Sigmoid colon (tissue), 4 donors: Measurements from ENCODE around the gene CNNM2.

Experiments used
- EP300 ChIP-seq, 4 donors: sonication (generic); formaldehyde crosslinking; IDR thresholded peaks; one replicate each; pipeline ENCODE4 v1.6.1; 2017; ENCODE audit warnings: antibody characterized with exemption in 4 of 4
- POLR2A ChIP-seq, 2 donors: fragments of 450-650 bp; IDR thresholded peaks; one replicate each; pipeline ENCODE4 v1.6.1; 2016; ENCODE audit warnings: antibody characterized with exemption in 2 of 2, mild to moderate bottlenecking in 2 of 2, moderate library complexity in 2 of 2
- POLR2AphosphoS5 ChIP-seq, 4 donors: sonication (generic); formaldehyde crosslinking; IDR thresholded peaks; one replicate each; pipeline ENCODE4 v1.6.1; 2017; ENCODE audit warnings: antibody characterized with exemption in 4 of 4
- TF ChIP-seq, protein P1 (sequence below), 4 experiments: fragments of 450-650 bp in 3 of 4; fragments of 200-600 bp in 1 of 4; IDR thresholded peaks; one replicate each; pipeline ENCODE4 v1.5.1; 2016 to 2019; ENCODE audit warnings: antibody characterized with exemption in 4 of 4, mild to moderate bottlenecking in 3 of 4, moderate library complexity in 2 of 4

DNA sequence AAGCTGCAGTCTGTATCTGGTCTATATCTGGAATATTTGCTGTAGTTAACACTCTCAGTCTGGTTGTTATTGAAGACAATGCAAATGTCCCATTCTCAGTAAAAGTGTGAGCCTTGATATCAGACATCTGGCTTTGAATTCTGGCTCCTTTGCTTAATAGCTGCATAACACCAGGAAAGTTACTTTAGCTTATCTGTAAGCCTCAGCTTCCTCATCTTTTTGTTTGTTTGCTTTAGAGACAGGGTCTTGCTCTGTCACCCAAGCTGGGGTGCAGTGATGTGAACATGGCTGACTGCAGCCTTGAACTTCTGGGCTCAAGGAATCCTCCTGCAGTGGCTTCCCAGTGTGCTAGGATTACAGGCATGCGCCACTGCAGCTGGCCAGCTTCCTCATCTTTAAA, 41.3 kb downstream of the CNNM2 start:
- TF ChIP-seq, protein P1, sequence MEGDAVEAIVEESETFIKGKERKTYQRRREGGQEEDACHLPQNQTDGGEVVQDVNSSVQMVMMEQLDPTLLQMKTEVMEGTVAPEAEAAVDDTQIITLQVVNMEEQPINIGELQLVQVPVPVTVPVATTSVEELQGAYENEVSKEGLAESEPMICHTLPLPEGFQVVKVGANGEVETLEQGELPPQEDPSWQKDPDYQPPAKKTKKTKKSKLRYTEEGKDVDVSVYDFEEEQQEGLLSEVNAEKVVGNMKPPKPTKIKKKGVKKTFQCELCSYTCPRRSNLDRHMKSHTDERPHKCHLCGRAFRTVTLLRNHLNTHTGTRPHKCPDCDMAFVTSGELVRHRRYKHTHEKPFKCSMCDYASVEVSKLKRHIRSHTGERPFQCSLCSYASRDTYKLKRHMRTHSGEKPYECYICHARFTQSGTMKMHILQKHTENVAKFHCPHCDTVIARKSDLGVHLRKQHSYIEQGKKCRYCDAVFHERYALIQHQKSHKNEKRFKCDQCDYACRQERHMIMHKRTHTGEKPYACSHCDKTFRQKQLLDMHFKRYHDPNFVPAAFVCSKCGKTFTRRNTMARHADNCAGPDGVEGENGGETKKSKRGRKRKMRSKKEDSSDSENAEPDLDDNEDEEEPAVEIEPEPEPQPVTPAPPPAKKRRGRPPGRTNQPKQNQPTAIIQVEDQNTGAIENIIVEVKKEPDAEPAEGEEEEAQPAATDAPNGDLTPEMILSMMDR (IDR thresholded peaks at IDR 0.05) = no peak
- TF ChIP-seq POLR2AphosphoS5 (IDR thresholded peaks at IDR 0.05) (no peak), POLR2A (IDR thresholded peaks at IDR 0.05) (no peak), EP300 (IDR thresholded peaks at IDR 0.05) (no peak)
